ENCODE data around the gene PSMC1.
"Not testable (repeated sequence)": the region's sequence is repeated elsewhere in the genome, so short reads cannot be mapped to it uniquely, and the experiment has no call there.

Gene PSMC1

DNA sequence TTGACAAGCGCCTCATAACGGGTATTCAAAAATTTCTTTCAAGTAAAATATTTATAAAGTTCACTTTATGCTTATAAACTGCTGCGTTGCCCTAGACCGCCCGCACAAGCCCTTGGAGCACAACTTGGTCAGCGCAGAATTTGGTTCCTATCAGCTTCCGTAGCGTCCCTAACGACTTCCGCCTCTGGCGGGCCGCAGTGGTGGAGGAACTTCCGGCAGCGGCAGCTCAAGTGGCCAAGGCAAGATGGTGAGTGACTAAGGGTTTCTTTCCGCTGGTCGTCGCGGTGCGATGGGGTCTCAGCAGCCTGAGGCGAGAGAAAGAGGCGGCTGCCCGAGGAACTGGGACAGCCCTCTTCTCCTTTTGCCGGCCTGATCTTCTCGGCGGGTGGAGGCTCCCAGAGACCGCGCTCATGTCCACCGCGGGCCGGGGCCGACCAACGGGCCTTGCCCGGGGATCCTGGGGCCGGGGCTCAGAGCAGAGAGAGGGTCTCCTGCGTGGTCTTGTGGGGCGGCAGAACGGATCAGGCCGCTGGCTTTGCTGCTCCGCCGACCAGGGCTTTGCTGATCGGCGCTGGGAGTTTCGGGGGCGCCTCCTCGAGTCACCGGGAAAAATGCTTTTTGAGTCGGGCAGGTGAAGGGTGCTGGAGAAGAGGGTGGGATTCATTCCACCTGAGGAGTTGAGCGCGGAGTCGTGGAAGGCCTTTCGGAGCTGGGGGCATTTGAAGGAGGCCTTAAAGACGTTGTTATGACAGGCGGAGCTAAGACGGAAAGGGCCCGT, at the start of gene PSMC1:
Gene PSMC1, plus strand, starts transcription at position 200 of the 778 bp plus-strand sequence. Its CDS starts 45 bp downstream, at position 245.
- DNase-seq, result peak; percentile 91

DNA sequence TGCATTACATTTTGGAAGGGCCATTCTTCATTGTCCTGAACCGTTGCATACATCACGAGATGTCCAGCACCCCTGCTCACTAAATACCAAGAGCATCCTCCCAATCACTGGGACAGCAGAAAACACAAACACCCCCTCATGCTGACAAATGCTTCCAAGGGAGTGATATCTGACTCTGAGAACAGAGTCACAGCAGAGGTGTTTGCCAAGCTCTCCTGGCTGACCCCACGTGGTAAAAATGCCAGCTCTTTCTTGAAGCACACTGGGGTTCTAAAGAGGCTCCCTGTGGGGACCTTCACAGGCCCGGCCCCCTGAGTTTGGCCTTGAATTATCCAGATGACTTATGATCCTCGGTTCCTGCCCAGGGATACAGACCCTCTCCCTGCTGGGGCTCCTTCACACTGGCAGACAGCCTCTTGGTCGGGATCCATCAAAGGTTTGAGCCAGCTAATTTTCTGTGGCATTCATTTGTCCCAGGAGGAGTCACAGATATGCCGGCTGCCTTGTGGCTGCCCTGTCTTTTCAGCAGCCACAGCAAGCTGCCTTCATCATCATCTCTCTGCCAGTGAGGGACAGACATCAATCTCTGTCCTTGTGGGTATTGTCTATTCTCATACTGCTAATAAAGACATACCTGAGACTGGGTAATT, 43.1 kb upstream of the PSMC1 start:
- no peak for DNase-seq

DNA sequence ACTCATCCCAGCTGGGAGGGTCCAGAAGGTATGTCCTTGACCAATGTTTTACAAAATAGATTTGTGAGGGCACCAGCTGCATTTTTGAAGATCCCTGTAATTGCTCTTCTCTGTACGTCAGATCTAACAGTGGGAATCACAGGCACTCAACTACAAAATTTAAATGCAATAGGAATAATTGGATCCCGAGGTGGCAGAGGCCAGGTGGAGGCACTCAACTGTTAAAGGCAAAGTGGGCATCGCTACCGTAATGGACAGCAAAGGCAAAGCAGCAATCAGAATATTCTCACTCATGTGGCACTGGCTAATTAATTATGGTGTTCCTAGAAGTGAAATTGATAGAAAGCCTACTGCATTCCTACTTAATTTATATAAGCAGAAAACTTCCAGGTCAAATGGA, 27.9 kb upstream of the PSMC1 start:
- no peak for DNase-seq

DNA sequence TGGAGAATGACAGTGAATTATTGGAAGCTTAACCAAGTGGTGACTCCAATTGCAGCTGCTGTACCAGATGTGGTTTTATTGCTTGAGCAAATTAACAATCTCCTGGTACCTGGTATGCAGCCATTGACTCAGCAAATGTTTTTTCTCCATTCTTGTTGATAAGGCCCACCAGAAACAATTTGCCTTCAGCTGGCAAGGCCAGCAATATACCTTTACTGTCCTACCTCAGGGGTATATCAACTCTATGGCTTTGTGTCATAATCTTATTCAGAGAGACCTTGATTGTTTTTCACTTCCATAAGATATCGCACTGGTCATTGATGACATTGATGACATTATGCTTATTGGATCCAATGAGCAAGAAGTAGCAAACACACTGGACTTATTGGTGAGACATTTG, 26.4 kb upstream of the PSMC1 start:
- not testable (repeated sequence) for DNase-seq

DNA sequence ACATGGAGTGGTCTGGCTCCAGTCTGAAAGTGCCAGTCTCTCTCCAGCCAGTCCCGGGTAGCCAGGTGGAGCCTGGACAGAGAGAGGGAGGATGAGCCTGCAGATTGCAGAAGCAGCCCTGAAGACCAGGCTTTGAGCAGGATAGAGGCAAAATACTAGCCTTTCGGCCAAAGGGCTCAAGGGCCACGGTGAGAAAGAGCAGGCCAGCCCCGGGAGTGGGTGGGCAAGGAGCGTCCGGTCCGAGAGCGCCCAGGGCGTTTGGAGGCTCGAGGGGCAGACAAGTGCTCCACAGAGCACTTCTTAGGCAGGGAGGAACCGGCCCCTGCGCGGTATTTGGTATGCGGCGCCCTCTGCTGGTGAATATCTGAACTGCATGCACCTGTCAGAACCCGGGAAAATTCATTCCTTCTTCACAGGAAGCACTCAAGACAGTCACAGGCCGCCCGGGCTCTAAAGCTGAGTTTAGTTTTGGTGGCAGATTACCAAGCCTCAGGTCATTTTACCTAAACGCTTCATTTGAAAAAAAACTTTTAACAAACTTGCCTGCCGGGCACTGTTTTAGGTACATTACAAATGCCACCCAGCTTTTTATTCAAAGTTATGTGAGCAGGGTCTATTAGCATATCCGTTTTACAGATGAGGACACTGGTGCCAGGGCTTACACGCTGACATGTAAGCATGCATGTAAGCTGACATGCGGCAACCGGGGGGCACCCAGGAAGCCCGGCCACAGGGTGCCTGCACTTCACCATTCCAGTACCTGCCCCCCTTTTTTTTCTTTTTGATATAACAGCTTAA, 21.0 kb upstream of the PSMC1 start:
- peak; percentile 93 for DNase-seq

GRCh38 chr14:90239139-90239538, 17.2 kb upstream of the PSMC1 start:
- no peak for DNase-seq

- no peak for DNase-seq
Measured at GRCh38 chr14:90242444-90242843, 13.9 kb upstream of the PSMC1 start.

DNA sequence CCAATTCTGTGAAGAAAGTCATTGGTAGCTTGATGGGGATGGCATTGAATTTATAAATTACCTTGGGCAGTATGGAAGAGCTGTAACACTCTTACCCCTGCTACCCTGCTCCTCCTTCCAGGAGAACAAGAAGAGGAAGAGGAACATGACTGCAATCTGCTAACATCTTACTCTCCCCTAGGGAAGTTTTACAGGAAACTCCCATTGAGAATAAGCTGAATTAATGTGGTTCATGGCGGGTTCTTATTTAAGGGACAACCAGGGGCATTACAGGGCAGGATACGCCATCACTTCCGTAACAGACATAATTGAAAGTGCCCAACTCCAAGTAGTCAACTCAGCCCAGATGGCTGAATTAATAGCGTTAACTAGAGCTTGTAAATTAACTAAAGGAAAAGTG, 9.4 kb upstream of the PSMC1 start:
- no peak for DNase-seq

DNA sequence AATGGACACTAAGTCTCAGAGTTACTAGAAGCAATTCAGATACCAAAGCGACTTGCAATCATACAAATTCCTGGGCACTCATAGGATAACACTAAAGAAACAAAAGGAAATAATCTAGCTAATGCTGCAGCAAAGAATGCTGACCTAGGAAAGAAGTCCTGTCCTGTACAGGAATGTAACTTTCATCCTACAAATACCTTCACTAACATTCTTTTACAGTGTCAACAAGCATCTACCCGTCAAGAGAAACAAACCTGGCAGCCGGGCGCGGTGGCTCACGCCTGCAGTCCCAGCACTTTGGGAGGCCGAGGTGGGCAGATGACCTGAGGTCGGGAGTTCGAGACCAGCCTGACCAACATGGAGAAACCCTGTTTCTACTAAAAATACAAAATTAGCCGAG, 8.9 kb upstream of the PSMC1 start:
- DNase-seq, result not testable (repeated sequence)

GRCh38 chr14:90248594-90248993, 7.8 kb upstream of the PSMC1 start:
- DNase-seq, result no peak

DNA sequence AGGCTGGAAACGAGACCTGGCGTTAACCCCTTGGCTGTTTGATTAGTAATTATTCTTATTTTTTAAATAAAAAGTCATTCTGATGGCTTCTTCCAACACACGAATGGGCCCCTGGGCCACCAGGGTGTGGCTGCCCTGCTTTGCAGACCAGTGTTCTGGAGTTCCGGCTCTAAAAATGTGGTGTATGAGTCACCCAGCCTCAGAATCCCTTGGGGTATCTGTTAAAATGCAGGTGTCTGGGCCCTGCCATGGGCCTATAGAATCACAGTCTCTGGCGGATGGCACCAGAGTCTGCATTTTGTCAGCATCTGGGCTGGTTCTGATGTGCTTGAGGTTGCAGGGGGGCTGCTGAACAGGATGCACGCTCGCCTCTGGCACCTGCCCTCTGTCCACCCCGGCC, 2.5 kb upstream of the PSMC1 start:
- no peak for DNase-seq

DNA sequence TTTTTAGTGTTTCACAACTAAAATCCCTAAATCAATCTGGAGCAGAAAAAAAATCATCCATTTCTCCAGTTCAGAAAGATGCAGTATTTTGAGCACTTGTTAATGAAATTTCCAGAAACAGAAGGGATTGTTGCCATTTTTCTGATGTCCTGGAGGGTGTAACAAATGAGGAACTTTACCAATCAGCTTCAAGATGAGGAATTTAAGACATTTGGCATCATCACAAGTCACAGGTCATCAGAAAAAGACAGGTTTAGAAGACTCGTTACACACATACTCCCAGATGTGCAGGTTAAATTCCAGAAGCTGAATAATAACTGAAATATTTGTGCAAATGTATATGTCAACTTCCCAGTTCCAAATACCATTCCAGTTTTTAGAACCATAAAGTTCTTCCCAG, 482 bp upstream of the PSMC1 start:
- DNase-seq, result no peak

- DNase-seq, result no peak
Measured at GRCh38 chr14:90263748-90264449, 7.5 kb downstream of the PSMC1 start.

GRCh38 chr14:90266441-90267154, 10.2 kb downstream of the PSMC1 start:
- DNase-seq, result no peak

DNA sequence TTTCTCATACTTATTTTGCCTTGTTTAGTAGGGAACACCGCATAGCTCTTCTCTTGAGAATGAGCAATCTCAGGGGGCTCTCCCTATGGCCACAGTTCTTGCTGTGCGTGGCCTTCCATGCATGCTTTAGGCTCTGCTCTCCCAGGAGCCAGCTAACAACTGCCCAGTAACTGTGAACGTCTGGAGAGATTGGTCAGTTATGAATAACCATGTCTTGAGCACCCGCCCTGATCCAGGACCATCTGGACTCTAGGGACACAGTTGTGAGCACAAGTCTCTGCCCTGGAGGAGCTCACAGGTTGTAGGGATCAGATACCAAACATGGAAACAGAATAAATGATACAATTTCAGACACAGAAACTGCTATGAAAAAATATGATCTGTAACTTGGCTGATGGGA, 12.1 kb downstream of the PSMC1 start:
- DNase-seq, result no peak

GRCh38 chr14:90272523-90272922, 16.2 kb downstream of the PSMC1 start:
- DNase-seq, result no peak

DNA sequence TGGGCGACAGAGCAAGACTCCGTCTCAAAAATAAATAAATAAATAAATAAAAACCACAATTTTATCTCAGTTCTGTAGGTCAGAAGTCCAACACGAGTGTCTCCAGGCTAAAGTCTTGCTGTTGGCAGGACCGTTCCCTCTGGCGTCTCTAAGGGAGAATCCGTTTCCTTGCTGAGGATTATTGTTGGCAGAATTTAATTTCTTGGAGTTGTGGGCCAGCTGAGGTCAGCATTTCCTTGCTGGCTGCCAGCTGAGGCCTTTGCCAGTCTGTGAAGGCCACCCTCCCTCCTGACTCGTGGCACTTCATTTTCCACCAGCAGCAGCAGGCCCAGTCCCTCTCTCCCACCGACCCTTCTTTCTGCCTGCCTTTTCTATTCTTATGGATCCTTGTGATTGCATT, 17.2 kb downstream of the PSMC1 start:
- no peak for DNase-seq

GRCh38 chr14:90274019-90274418, 17.7 kb downstream of the PSMC1 start:
- no peak for DNase-seq

- no peak for DNase-seq
Measured at GRCh38 chr14:90274808-90275457, 18.6 kb downstream of the PSMC1 start.

GRCh38 chr14:90275458-90275814, 19.1 kb downstream of the PSMC1 start:
- no peak for DNase-seq

DNA sequence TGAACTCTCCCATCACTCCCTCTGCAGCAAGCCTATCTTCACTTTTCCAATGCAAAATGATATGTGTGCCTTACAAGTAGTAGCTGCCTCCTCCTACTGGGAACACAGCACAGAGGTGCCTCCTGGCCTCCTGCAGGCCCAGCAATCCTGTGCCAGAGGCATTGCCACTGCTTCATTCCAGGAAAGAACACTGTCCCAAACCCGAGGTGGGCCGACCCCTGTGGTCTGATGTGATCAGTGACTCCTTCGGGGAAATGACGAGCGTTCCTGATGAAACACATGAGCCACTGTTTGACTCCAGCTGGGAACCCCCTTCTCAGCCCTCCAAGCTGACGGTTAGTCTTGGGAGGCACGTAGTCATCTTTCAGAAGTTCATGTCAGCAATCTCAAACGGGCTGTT, 19.5 kb downstream of the PSMC1 start:
- DNase-seq, result no peak

All from activated CD8-positive, alpha-beta memory T cell treated with anti-CD3 and anti-CD28 coated beads, Interleukin-2, amount 50 U/mL, for 48 hours (primary cell).